ENCODE data around the gene RCOR2.

Gene RCOR2

DNA sequence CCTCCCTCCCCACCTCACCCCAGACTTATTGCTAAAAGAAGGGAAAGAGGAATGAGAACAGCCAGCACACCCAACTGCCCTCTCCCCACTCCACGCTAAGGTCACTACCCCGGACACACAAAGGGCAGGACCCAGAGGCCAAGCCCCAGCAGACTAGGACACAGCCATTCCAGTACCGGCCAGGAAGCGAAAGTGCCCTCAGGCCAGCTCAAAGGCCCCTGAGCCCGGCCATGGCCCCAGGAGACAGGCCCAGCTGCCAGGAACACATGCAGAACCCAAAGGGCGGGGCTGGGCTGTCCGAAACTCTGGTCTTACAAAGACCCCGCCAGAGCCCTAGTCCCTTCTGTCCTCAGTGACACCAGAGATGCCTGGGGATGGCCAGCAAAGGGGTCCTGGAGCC is 5.5 kb downstream of the RCOR2 start:
- TF ChIP-seq, protein P1, sequence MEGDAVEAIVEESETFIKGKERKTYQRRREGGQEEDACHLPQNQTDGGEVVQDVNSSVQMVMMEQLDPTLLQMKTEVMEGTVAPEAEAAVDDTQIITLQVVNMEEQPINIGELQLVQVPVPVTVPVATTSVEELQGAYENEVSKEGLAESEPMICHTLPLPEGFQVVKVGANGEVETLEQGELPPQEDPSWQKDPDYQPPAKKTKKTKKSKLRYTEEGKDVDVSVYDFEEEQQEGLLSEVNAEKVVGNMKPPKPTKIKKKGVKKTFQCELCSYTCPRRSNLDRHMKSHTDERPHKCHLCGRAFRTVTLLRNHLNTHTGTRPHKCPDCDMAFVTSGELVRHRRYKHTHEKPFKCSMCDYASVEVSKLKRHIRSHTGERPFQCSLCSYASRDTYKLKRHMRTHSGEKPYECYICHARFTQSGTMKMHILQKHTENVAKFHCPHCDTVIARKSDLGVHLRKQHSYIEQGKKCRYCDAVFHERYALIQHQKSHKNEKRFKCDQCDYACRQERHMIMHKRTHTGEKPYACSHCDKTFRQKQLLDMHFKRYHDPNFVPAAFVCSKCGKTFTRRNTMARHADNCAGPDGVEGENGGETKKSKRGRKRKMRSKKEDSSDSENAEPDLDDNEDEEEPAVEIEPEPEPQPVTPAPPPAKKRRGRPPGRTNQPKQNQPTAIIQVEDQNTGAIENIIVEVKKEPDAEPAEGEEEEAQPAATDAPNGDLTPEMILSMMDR (conservative IDR thresholded peaks at IDR 0.05; ENCODE audit: low read length) = no peak
- no peak for DNase-seq (ENCODE audit: low read depth)
- no peak overlapping the region for H3K4me3 ChIP-seq (ENCODE audit: low read length)

DNA sequence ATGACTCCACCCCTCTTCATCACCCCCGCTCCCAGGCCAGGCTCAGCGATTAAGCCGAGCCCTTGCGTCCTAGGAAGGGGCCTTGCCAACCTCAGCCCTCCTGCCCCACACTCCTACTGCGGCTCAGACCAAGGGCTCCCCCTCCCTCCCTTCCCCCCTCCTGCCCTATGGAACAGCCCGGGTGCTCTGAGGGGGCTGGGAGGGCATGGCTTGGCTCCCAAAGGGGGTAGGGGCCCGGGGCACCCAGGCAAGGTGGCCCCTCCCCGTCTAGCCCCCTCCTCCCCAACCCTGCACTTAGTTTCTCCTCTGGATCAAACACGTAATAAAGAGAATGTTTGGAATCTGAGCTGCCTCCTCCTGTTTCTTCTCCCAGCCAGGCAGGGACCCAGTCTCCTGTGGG is 6.3 kb downstream of the RCOR2 start:
- TF ChIP-seq, protein P1 (conservative IDR thresholded peaks at IDR 0.05; ENCODE audit: low read length) = no peak
- H3K4me3 ChIP-seq (ENCODE audit: low read length) = no peak overlapping the region
- DNase-seq (ENCODE audit: low read depth) = no peak

DNA sequence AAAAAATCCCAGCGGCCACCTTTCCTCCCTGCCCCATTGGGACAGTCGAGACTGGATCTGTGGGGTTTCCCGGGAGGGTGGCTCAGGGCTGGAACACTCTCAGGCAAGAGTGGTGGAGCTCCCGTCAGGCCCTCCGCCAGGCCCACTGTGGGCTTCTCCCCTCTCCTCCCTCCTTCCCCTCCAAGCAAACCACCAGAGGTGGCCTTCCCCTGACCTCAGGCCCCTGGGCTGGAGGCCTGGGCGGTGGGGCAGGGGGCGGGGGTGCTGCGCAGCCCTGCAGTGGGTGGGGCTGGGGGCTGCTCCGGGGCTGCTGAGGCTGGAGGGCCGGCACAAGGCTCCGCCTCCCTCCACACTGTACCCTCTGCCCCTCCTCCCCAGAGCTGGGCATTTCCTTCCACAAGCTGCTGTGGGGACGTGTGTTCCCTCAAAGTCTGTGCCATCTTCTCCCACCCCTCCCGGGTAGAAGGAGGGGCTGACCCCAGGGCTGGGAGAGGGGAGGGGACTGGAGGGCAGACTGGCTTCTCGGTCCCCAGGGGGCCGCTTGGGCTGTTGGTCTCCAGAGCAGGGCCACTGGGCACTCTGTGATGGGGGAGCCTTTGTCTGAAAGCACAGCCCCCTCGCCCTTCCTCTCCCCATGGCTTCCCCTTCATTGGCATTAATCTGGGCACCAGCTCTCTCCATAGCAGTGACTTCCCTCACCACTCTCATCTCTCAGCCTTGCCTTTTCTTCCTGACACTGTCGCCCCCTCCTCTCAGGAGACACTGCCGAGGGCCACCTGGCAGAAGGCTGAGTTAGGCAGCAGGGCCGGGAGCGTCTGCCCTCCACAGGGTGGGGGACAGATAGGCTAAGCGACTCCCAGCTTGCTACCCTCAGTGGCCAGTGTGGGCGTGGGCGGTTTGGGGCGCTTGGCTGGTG is 7.1 kb downstream of the RCOR2 start:
- TF ChIP-seq, protein P1 (conservative IDR thresholded peaks at IDR 0.05; ENCODE audit: low read length) = no peak
- no peak overlapping the region for H3K4me3 ChIP-seq (ENCODE audit: low read length)
- DNase-seq (ENCODE audit: low read depth) = no peak

DNA sequence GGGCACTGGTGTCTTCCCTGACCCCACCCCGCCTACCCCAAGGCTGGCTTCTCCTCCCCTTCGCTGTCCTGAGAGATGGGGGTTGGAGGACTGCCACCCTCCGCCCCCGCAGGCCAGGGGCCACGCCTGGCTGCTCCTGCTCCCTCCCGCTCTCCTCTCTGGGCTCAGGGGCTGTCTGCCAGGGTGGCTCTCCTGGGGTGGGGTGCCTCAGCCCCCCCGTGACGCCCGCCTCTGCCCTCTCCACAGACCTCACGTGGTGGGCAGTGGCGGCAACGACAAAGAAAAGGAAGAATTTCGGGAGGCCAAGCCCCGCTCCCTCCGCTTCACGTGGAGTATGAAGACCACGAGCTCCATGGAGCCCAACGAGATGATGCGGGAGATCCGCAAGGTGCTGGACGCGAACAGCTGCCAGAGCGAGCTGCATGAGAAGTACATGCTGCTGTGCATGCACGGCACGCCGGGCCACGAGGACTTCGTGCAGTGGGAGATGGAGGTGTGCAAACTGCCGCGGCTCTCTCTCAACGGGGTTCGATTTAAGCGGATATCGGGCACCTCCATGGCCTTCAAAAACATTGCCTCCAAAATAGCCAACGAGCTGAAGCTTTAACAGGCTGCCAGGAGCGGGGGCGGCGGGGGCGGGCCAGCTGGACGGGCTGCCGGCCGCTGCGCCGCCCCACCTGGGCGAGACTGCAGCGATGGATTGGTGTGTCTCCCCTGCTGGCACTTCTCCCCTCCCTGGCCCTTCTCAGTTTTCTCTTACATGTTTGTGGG is 8.1 kb downstream of the RCOR2 start:
- TF ChIP-seq, protein P1 (conservative IDR thresholded peaks at IDR 0.05; ENCODE audit: low read length) = no peak
- no peak overlapping the region for H3K4me3 ChIP-seq (ENCODE audit: low read length)

DNA sequence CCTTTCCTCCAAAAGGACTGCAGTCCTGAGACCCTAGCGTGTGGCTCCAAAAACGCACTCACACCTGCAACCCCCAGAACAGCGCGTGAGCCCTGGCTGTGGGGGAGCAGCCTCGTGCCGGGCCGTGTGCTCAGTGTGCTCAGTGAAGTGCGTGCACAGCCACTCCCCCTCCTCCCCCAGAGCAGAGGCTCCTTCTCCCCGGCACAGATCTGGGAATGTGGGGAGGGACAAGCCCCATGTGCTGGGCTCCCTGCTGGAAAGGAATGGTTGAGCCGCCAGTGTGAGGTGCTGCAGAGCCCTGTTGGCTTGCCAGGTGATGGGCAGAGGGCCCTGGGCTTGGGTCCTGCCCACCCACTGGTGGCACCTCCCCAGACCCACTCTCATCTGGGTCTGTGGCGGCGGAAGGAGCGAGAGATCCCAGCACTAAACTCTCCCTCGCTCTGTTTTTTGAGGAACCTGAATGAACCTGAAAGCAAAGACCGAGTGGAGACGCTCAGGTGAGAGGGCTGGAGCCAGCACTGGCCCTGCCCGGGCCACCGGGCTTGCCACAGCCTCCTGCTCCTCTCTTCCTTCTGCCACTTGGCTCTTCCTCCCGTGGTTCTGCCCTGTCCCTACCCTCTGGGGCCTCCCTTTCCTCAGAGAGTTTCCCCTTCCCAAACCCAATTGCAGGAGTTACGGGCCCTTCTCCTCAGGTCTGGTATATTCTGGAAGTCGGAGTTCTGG is 9.0 kb downstream of the RCOR2 start:
- TF ChIP-seq, protein P1 (conservative IDR thresholded peaks at IDR 0.05; ENCODE audit: low read length) = no peak
- no peak overlapping the region for H3K4me3 ChIP-seq (ENCODE audit: low read length)
- no peak for DNase-seq (ENCODE audit: low read depth)

More for the DNA sequence above, 8.1 kb downstream of the RCOR2 start:
- DNase-seq (ENCODE audit: low read depth) = no peak

DNA sequence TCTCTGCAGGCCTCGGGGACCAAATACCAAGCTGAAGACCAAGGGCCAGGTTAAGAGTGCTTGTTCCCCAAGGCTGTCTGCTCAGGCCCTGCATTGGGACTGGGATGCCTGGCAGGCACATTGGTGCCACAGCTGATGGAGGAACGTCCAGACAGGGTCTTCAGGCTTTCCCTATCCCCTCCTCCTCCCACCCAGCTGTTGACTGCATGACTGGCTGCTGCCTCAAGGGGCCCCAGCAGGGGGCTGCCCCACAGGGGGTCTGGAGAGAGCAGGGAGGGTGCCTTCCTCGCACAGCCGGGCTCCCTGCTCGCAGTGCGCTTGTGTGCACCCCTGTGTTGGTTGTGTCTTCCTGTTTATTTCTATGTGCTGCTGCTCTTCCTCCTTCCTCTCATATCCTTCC is 9.9 kb downstream of the RCOR2 start:
- H3K4me3 ChIP-seq (ENCODE audit: low read length) = no peak overlapping the region
- TF ChIP-seq, protein P1 (conservative IDR thresholded peaks at IDR 0.05; ENCODE audit: low read length) = no peak
- no peak for DNase-seq (ENCODE audit: low read depth)

Data from AG10803 (cell line).